ENCODE results near the gene CFAP69.
"Not testable (repeated sequence)": the region's sequence is repeated elsewhere in the genome, so short reads cannot be mapped to it uniquely, and the experiment has no call there.

The CFAP69 gene

DNA sequence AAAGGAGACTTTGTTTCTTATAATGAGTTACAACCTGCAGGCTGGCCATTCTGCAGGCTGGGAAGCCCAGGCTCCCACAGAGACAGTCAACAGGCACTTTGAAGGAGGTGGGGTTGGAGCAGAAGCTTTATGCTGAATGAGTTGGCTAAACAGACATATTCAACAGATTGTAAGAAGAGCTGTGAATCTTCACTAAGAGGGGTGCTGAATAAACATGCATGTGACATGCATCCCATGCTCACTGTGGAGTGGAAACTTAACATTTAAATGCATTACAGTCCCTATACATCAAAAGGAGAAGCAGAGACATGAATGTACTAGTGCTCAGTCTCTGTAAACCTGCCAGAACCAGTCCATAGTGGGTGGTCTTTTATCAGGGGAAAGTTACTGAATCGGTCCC is 1.4 kb upstream of the CFAP69 start:
- peak overlapping the region; percentile 100 for H3K27ac ChIP-seq

DNA sequence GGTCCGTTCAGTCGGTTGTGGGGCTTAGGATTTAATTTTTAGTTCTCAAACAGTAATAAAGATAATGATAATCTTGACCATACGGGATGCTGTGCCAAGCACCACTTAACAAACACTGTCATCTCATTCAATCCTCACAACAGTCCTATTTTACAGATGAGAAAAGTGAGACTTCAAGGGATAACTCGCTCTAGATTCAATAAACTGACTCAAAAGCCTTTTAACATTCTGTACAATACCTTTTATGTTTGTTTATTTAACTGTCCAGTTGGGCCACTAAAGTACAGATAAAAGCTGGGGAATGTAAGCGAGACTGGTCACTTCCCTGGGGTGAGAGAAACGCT is 437 bp upstream of the CFAP69 start:
- TF ChIP-seq, protein P1, sequence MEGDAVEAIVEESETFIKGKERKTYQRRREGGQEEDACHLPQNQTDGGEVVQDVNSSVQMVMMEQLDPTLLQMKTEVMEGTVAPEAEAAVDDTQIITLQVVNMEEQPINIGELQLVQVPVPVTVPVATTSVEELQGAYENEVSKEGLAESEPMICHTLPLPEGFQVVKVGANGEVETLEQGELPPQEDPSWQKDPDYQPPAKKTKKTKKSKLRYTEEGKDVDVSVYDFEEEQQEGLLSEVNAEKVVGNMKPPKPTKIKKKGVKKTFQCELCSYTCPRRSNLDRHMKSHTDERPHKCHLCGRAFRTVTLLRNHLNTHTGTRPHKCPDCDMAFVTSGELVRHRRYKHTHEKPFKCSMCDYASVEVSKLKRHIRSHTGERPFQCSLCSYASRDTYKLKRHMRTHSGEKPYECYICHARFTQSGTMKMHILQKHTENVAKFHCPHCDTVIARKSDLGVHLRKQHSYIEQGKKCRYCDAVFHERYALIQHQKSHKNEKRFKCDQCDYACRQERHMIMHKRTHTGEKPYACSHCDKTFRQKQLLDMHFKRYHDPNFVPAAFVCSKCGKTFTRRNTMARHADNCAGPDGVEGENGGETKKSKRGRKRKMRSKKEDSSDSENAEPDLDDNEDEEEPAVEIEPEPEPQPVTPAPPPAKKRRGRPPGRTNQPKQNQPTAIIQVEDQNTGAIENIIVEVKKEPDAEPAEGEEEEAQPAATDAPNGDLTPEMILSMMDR (conservative IDR thresholded peaks at IDR 0.05): no peak
- H3K27ac ChIP-seq: peak overlapping the region; percentile 100

More for the DNA sequence above, 1.4 kb upstream of the CFAP69 start:
- TF ChIP-seq, protein P1 (conservative IDR thresholded peaks at IDR 0.05): no peak

DNA sequence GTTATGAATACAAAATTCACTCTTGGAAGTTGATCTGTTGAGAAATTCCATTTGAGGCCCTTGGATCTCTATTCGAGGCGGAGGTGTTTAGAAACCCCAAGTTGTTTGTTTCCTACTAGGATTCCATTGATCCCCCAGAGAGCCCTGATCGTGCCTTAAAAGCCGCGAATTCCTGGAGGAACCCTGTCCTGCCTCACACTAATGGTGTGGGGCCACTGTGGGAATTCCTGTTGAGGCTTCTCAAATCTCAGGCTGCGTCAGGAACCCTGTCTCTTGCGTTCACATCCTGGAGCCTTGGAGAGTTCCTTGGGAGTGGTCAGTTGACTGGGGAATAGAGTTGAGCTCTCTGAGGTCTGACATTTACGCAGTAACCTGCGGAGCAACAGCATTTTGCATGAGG is 1.2 kb downstream of the CFAP69 start:
- TF ChIP-seq, protein P1 (conservative IDR thresholded peaks at IDR 0.05): no peak
- peak overlapping the region; percentile 100 for H3K27ac ChIP-seq

DNA sequence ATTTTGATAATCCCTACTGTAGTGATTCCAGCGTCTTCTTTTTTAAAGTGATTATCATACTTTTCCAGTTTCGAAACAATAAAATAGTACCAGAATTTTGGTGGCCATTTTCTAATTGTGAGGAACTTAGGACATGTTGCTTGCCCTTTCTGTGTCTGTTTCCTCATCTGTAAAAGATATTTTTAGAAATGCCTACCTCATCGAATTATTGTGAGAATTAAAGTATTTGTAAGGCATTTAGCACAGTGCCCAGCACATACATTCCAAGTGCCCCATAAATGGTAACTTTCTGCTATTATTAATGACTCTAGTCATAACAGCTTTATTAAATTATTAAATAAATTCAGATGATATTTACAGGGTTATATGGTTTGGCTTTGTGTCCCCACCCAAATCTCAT is 3.7 kb downstream of the CFAP69 start:
- H3K27ac ChIP-seq: no peak overlapping the region
- TF ChIP-seq, protein P1 (conservative IDR thresholded peaks at IDR 0.05): no peak

DNA sequence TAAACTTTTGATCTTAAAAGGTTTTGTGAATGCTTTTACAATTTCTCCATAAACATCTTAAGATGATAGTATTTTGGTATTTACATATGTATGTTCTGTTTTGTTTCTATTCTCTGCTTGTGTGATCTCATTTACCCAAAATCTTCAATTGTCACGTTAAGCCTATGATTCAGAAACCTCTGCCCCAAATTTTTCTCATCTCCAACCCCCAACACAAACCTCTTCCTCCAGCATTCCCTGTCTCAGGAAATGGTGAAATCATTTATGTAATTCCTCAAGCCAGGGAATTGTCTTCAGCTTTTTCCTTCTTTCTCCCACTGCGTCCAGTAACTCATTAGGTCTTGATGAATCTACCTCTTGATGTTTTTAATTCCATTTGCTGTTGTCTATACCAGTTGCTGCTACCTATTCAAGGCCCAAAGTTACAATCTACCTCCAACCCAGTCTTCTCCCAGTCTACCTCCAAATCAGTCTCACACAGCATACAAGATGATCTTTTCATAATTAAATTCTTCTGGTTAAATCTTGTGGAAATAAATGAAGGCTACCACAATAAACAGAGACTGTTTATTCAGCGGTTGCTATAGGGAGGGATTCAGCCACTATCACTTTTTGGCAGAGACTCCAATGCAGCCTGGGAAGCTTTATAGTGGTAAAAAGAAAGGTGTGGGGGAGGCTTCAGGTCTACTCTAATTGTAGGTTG is 5.8 kb downstream of the CFAP69 start:
- TF ChIP-seq, protein P1 (conservative IDR thresholded peaks at IDR 0.05): no peak
- H3K27ac ChIP-seq: peak overlapping the region; percentile 35; the same call in 1 of the 2 replicates

DNA sequence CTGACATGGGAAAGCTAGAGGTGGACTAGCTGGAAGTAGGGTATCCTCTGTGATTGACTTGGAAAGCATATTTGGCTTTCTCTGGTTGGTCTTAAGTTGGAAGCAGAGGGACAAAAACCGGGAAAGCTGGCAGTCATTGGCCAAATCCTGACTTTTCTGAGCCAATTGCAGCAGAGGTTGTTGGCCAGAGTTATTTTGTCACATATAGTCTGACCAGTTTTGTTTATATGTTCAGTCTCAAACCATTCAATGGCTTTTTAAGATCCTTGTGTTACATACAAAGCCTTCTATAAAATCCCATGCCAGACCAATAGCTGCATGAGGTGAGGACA is 6.3 kb downstream of the CFAP69 start:
- peak overlapping the region; percentile 35; the same call in 1 of the 2 replicates for H3K27ac ChIP-seq
- TF ChIP-seq, protein P1 (conservative IDR thresholded peaks at IDR 0.05): no peak

DNA sequence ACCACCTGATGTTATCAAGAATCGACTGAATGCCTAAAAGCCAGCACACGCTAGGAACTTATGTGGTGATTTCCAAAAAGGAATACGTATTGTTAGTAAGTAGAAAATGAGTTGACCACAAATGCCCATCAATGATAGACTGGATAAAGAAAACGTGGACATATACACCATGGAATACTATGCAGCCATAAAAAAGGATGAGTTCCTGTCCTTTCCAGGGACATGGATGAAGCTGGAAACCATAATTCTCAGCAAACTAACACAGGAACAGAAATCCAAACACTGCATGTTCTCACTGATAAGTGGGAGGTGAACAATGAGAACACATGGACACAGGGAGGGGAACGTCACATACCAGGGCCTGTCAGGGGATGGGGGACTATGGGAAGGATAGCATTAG is 11.0 kb downstream of the CFAP69 start:
- not testable (repeated sequence) for H3K27ac ChIP-seq

DNA sequence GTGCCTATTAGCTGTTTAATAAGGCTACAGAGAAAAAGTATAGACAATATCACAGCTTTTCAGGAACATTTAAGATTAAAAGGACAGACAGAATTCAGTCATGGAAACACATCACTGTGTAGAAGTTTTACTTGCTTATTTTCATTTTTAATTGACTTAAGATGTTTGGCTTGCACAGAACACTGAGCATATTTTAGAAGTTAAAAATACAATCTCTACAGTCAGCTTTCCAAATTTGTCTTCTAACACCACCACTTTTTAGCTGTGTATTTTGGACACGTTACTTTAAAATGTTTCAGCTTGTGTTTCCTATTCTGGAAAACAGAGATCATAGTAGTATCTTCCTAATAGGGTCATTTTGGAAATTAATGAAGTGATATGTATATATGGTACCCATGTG is 11.8 kb downstream of the CFAP69 start:
- TF ChIP-seq, protein P1 (conservative IDR thresholded peaks at IDR 0.05): no peak
- H3K27ac ChIP-seq: no peak overlapping the region

All from VCaP (cell line).